Mucosa of rectum (tissue), 2 donors: Measurements from ENCODE around the gene CMC2.

ENCODE experiments used
- H3K27ac ChIP-seq, 2 donors: one replicate each; pipeline ENCODE4 v1.7.0; 2013; ENCODE audit warnings: inconsistent platforms in 2 of 2, low read depth in 2 of 2, low read length in 2 of 2
- H3K27me3 ChIP-seq, 2 donors: one replicate each; pipeline ENCODE4 v1.7.0; 2013; ENCODE audit warnings: low read length in 2 of 2; ENCODE audit not compliant: control insufficient read depth in 2 of 2, insufficient read depth in 2 of 2
- H3K36me3 ChIP-seq, 2 donors: one replicate each; pipeline ENCODE4 v1.7.0; 2013; ENCODE audit warnings: low read length in 2 of 2; ENCODE audit not compliant: control insufficient read depth in 2 of 2, insufficient read depth in 2 of 2
- H3K4me1 ChIP-seq, 2 donors: one replicate each; pipeline ENCODE4 v1.7.0; 2013; ENCODE audit warnings: low read length in 2 of 2, mild to moderate bottlenecking in 1 of 2; ENCODE audit not compliant: control insufficient read depth in 2 of 2, insufficient read depth in 2 of 2
- H3K4me3 ChIP-seq, 2 donors: one replicate each; pipeline ENCODE4 v1.7.0; 2013; ENCODE audit warnings: low read length in 2 of 2
- H3K9ac ChIP-seq, 2 donors: one replicate each; pipeline ENCODE4 v1.7.0; 2013; ENCODE audit warnings: low read length in 2 of 2, low read depth in 1 of 2, mild to moderate bottlenecking in 1 of 2
- H3K9me3 ChIP-seq, 2 donors: one replicate each; pipeline ENCODE4 v1.7.0; 2013; ENCODE audit warnings: low read length in 2 of 2; ENCODE audit not compliant: control insufficient read depth in 2 of 2
- donor health status: healthy.
- donor health status: Normal muscosa, but diverticular disease.

Gene CMC2

DNA sequence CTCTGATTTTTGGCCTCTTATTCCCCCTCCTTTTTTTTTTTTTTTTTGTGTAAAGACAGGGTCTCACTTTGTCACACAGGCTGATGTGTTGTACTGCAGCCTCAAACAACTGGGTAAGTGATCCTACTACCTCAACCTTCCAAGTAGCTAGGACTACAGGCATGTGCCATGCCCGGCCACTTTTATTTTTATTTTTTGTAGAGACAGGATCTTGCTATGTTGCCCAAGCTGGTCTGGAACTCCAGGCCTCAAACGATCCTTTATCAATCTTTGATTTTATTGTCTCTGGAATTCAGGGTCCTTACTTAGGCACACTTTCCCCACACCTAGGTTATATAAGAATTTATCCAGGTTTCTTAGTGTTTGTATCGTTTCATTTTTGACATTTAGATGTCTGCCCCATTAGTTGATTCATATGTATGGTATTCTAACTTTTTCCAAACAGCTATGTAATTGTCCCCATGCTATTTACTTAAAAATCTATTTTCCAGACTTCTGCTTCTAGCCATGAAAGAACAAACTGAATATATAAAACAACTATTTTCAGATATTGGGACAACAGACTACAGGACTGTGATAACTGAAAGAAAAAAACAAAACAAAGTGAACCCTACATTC lies 13.9 kb downstream of the CMC2 start:
- H3K9ac ChIP-seq: no peak overlapping the region
- H3K36me3 ChIP-seq: peaks cover 0 to 10% of the 10 kb centered on the region in 2 donors
- H3K27me3 ChIP-seq: no peaks in the 10 kb centered on the region
- H3K4me1 ChIP-seq: peaks cover 4 to 16% of the 10 kb centered on the region in 2 donors
- H3K27ac ChIP-seq: no peak overlapping the region
- H3K4me3 ChIP-seq: no peak overlapping the region
- no peaks in the 10 kb centered on the region for H3K9me3 ChIP-seq

DNA sequence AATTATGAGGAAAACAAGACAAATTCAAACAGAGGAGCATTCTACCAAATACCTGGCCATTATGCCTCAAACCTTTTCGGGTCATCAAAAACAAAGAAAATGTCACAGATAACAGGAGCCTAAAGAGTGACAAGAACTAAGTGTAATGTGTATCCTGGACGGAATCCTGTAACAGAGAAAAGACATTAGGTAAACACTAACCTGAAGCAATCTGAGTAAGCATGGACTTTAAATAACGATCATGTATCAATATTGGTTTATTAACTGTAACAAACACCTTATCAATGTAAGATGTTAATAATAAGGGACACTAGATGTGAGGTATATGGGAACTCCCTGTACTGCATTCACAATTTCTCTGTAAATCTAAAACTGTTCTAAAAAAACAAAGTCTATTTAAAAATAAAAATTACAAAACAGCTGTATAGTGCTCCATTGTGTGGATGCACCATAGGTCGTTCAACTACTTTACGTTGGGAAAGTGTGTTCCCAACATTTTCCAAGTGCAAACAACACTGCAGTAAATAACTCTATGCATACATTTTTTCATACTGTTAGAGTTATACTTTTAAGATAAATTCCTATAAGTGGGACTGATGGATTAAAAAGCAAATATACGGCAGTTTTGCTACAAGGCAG lies 14.8 kb downstream of the CMC2 start:
- Histone ChIP-seq H3K9ac (no peak overlapping the region), H3K27me3 (no peaks in the 10 kb centered on the region)

DNA sequence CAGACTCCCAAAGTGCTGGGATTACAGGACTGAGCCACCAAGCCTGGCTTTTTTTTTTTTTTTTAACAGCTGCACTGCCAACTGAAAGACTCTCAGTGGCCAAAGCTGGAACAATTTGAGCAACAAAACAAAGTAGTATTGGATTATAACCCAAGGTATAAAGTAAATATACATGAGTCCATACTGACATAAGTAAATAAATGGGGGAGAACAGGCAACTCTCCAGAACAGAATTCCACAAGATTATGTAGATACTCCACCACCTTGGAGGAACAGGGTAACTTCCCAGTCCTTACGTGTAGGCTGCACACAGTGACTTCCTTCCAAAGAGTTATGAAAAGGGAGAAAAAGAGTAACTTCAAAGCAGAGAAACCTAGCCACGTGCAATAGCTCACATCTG lies 15.7 kb downstream of the CMC2 start:
- H3K9ac ChIP-seq: no peak overlapping the region
- no peak overlapping the region for H3K4me3 ChIP-seq
- peaks cover 0 to 10% of the 10 kb centered on the region in 2 donors for H3K36me3 ChIP-seq
- no peak overlapping the region for H3K27ac ChIP-seq
- H3K4me1 ChIP-seq: peaks cover 3 to 5% of the 10 kb centered on the region in 2 donors
- H3K9me3 ChIP-seq: no peaks in the 10 kb centered on the region
- H3K27me3 ChIP-seq: no peaks in the 10 kb centered on the region

More for the DNA sequence above, 14.8 kb downstream of the CMC2 start:
- H3K4me3 ChIP-seq: no peak overlapping the region
- H3K27ac ChIP-seq: no peak overlapping the region
- H3K36me3 ChIP-seq: peaks cover 0 to 10% of the 10 kb centered on the region in 2 donors
- H3K9me3 ChIP-seq: no peaks in the 10 kb centered on the region
- peaks cover 3 to 9% of the 10 kb centered on the region in 2 donors for H3K4me1 ChIP-seq

DNA sequence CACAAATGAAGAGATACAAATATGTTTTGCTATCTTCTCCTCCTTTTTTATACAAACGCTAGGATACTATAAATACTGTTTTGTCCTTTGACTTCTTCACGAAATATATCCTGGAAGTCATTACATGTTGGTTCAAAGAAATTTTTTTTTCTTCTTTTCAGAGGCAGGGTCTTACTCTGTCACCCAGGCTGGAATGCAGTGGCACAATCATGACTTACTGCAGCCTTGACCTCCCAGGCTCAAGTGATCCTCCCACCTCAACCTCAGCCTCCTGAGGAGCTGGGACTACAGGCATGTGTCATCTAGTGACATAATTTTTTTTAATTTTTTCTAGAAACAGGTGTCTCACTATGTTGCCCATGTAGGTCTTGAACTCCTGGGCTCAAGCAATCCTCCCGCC lies 16.1 kb downstream of the CMC2 start:
- Histone ChIP-seq H3K9ac (no peak overlapping the region), H3K27me3 (no peaks in the 10 kb centered on the region), H3K36me3 (peaks cover 0 to 10% of the 10 kb centered on the region in 2 donors), H3K4me3 (no peak overlapping the region), H3K27ac (no peak overlapping the region), H3K4me1 (peaks cover 3 to 5% of the 10 kb centered on the region in 2 donors), H3K9me3 (no peaks in the 10 kb centered on the region)

DNA sequence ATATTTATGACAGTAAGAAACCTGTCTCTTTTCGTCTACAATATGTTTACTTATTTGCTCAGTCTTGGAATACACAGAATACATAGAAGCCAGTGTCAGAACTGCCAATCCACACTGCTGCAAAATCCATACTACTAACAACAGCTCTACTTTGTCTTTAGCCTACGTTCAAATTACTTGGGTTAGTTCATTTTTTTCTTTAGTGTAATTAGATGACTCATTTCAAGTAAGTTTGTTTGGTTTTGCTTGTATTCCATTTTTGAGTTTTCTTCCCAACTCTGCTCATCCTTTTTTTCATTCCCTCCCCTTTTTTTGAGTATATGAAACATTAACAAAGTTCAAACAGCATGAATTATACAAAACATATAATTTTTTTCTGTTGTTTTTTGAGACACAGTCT lies 16.9 kb downstream of the CMC2 start:
- Histone ChIP-seq H3K27me3 (no peaks in the 10 kb centered on the region), H3K36me3 (peaks cover 0 to 10% of the 10 kb centered on the region in 2 donors), H3K4me3 (no peak overlapping the region), H3K9ac (no peak overlapping the region), H3K4me1 (peaks cover 3% of the 10 kb centered on the region in 2 donors), H3K27ac (no peak overlapping the region), H3K9me3 (no peaks in the 10 kb centered on the region)

DNA sequence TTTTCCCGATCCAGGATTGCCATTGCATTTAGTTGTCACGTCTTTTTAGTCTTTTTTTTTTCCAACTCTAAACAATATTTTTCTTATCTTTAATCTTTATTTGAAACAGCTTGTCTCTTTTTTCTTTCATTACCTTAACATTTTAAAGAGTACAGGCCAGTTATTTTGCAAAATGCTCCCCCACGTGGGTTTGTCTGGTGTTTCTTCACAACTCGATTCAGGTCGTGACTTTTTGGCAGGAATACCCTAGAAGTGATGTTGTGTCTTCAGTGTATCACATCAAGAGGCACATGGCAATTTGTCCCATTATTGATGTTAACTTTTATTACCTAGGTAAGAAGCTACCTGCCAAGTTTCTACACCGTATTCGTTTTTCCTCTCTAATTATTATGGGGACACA lies 17.9 kb downstream of the CMC2 start:
- no peak overlapping the region for H3K9ac ChIP-seq

DNA sequence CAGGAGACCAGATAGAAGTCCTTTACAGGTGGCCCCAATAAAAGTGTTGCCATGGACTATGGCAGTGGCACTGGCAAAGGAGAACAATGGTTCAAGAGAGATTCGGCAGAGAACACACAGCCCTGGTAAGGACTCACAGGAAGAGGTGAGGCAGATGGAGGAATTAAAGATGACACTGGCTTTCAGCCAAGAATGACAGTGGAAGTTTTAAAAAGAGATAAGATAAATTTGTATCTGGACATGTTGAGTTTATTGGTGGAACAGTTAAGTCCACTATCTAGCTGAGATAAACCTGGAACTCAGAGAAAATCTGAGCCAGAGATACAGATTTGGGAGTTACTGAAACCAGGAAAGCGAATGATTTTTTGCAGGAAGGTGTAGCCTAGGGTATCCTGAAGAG lies 20.1 kb downstream of the CMC2 start:
- H3K4me3 ChIP-seq: no peak overlapping the region
- no peaks in the 10 kb centered on the region for H3K9me3 ChIP-seq
- H3K36me3 ChIP-seq: peaks cover 0 to 7% of the 10 kb centered on the region in 2 donors
- H3K27ac ChIP-seq: no peak overlapping the region
- no peaks in the 10 kb centered on the region for H3K27me3 ChIP-seq
- peaks cover 0 to 8% of the 10 kb centered on the region in 2 donors for H3K4me1 ChIP-seq
- no peak overlapping the region for H3K9ac ChIP-seq

More for the DNA sequence above, 17.9 kb downstream of the CMC2 start:
- Histone ChIP-seq H3K4me3 (no peak overlapping the region), H3K27me3 (no peaks in the 10 kb centered on the region), H3K36me3 (peaks cover 0 to 10% of the 10 kb centered on the region in 2 donors), H3K9me3 (no peaks in the 10 kb centered on the region), H3K27ac (no peak overlapping the region), H3K4me1 (peaks cover 0 to 3% of the 10 kb centered on the region in 2 donors)

DNA sequence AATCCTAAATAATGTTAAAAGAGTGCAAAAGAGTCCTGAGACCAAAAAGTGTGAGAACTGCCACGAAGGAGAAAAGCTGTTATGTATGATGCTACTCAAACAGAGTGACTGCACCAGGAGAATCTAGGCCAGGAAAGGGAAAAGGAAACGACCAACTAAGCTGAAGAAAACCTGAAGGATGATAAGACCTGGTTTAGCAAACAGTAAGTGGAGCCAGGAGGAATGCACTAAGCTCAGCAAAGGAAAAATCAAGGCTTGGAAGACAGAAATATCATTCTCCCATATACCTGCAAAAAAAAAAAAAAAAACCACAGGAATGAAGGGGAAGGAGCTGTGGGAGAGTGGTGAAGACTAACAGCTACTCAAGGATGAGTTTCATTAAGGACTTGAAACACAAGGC lies 21.1 kb downstream of the CMC2 start:
- H3K4me3 ChIP-seq: no peak overlapping the region
- H3K9me3 ChIP-seq: no peaks in the 10 kb centered on the region
- no peak overlapping the region for H3K9ac ChIP-seq
- H3K27ac ChIP-seq: no peak overlapping the region
- peaks cover 2 to 8% of the 10 kb centered on the region in 2 donors for H3K4me1 ChIP-seq
- peaks cover 2 to 4% of the 10 kb centered on the region in 2 donors for H3K36me3 ChIP-seq
- no peaks in the 10 kb centered on the region for H3K27me3 ChIP-seq

DNA sequence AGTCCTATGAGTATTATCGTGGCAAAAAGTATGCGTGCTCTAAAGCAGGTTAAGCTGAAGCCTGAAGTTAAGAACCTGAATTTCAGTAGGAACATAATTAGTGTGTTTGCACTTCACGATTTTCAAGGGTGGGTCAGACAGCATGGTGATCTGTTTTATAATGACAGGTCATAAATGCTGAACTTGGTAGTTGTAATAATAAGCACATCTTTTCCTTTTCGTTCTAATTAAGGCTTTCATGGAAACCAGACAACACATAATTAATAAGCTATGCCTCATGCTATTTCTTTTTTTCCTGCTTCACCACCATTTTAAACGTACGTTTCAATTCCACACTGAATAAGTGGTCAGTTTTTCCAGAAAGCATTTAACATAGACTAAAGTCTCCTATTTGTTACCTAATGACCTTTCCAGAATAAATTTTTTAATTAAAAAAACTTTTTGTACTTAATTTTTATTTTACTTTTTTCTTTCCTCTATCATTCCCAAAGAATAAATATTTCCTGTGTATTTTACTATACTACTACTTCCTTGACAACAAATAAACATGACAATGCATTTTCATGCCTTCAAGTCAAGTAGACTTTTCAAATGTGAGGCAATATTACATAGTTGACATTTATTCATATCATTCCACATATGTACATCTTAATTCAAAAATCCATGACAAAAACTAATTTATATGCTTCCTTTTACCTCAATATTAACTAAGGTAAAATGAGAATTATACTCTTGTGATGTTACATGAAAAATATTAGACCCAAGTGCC lies 22.4 kb downstream of the CMC2 start:
- peaks cover 3 to 8% of the 10 kb centered on the region in 2 donors for H3K4me1 ChIP-seq
- H3K9ac ChIP-seq: no peak overlapping the region
- H3K4me3 ChIP-seq: no peak overlapping the region
- H3K36me3 ChIP-seq: peaks cover 3 to 4% of the 10 kb centered on the region in 2 donors
- no peak overlapping the region for H3K27ac ChIP-seq
- H3K27me3 ChIP-seq: no peaks in the 10 kb centered on the region
- no peaks in the 10 kb centered on the region for H3K9me3 ChIP-seq

DNA sequence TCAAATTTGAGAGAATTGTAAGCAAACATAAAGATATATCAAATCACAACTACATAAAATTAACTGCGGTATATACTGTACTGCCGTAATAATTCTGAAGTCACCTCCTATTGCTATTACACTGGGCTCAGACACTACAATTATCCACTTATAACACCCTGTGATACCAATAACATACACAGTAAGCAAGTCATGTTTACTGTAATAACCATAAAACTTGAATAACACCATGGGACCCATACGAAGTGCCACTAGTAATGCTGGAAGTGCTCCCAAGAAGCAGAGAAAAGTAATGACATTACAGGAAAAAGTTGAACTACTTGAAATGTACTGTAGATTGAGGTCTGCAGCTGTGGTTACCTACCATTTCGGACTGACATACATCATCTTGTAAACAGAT lies 24.0 kb downstream of the CMC2 start:
- Histone ChIP-seq H3K36me3 (peaks cover 3% of the 10 kb centered on the region in 2 donors), H3K27ac (no peak overlapping the region), H3K9me3 (no peaks in the 10 kb centered on the region), H3K27me3 (no peaks in the 10 kb centered on the region), H3K9ac (no peak overlapping the region), H3K4me3 (no peak overlapping the region), H3K4me1 (peaks cover 3 to 8% of the 10 kb centered on the region in 2 donors)
